MCF 10A (cell line): Measurements from ENCODE around the gene NEAT1. TPM values are rescaled to one million over a fixed set of nuclear protein-coding genes. Genes with fewer than 3 reads are reported as not detected.

Source experiments
- BruUV-seq: library from RNA; stranded (reverse); fragments of 400-500 nt; replicated peaks from 2 replicates; lab custom pipeline; 2021; lab: Mats Ljungman, UMichigan
- CTCF ChIA-PET: fragments of 300-600 bp; sonication (Branson Sonifier 250); formaldehyde crosslinking; extraction: SDS; loops from one replicate; lab custom pipeline; 2021; ENCODE audit warnings: antibody characterized with exemption, inconsistent platforms; lab: Yijun Ruan, JAX
- POLR2A ChIA-PET: fragments of 300-600, 350-650 bp; sonication (Branson Sonifier 250); formaldehyde crosslinking; extraction: SDS; loops from one replicate; lab custom pipeline; 2020; ENCODE audit warnings: antibody characterized with exemption, inconsistent platforms; lab: Yijun Ruan, JAX
- DNase-seq: peaks from one replicate; pipeline ENCODE4 v3.0.0-alpha.2; 2018; ENCODE audit not compliant: unreplicated experiment
- H3K27ac Mint-ChIP-seq: one replicate; pipeline ENCODE4 v1.8.0; 2022; ENCODE audit warnings: mild to moderate bottlenecking, low read depth, mixed read lengths; ENCODE audit not compliant: unreplicated experiment
- H3K27me3 Mint-ChIP-seq: one replicate; pipeline ENCODE4 v1.8.0; 2022; ENCODE audit warnings: mixed read lengths; ENCODE audit not compliant: insufficient read depth, unreplicated experiment
- H3K36me3 Mint-ChIP-seq: one replicate; pipeline ENCODE4 v1.8.0; 2022; ENCODE audit warnings: mild to moderate bottlenecking, moderate library complexity, mixed read lengths; ENCODE audit not compliant: insufficient read depth, unreplicated experiment
- H3K4me1 Mint-ChIP-seq: one replicate; pipeline ENCODE4 v1.8.0; 2022; ENCODE audit warnings: mixed read lengths; ENCODE audit not compliant: insufficient read depth, unreplicated experiment
- H3K4me3 Mint-ChIP-seq: one replicate; pipeline ENCODE4 v1.8.0; 2022; ENCODE audit warnings: mild to moderate bottlenecking, moderate library complexity, mixed read lengths; ENCODE audit not compliant: unreplicated experiment
- H3K9me3 Mint-ChIP-seq: one replicate; pipeline ENCODE4 v1.8.0; 2022; ENCODE audit warnings: mixed read lengths; ENCODE audit not compliant: unreplicated experiment
- intact Hi-C: fragments of 100-400 bp; cut with micrococcal nuclease; formaldehyde crosslinking; loops from 2 replicates; pipeline ENCODE4 v1.14.1; 2022
- total RNA-seq: library from RNA; stranded (reverse); gene quantifications from 2 replicates; pipeline ENCODE4 v1.2.3, GENCODE V29; 2022
- TF ChIP-seq, protein P1 (sequence below): fragments of 200-600 bp; IDR thresholded peaks from one replicate; pipeline ENCODE4 v1.8.0; 2022; ENCODE audit warnings: antibody characterized with exemption, mild to moderate bottlenecking; ENCODE audit not compliant: unreplicated experiment

NEAT1 gene
- total RNA-seq, 1 experiment from 2014 or later: 1,026 TPM

DNA sequence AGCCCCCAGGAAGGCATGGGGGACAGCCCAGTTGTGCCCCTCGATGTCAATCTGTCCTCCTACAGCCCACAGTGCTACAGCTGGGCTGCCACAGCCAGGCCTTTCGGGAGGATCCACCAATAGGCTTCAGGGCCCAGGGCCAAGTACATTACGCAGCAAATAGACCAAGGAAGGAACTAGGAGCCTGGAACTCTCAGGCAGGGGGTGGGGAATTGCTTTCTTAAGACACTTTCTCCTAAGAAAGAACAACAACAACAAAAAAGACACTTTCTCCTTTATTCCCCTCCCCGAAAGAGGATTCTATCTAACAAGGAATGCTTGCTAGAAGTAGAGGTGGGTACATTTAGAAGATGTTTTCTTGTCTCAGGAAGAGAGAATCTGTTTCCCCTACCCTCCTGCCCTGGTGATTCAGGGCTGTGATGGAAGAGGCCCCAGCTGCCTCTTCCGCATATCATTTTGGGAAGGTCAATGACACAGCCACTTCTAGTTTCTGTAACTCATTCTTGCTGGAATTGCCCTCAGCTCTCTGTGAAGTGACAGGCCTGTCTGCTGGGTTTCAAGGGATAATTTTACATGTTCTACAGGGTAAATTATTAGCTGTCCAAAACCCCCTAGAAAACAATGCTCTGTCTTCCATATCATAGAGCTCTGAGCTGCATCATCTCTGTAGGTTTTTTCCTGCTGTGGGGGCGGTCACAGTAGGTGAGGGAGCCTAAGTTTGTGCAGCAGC lies 70.2 kb downstream of the NEAT1 start:
- ChIA-PET POLR2A (interaction anchor here (0.6 to 30.1 kb wide), 21 partner anchors 7 to 182 kb away, joined by 3 to 2994 read pairs (median 7); partner anchors contain the start of genes FAM89B, FRMD8, MALAT1 and NEAT1), CTCF (interaction anchor here (0.6 to 3.1 kb wide), 12 partner anchors 9 to 110 kb away, joined by 3 to 25 read pairs (median 3); no protein-coding TSS in a partner anchor)
- H3K36me3 Mint-ChIP-seq: no peaks in the 10 kb centered on the region
- H3K4me3 Mint-ChIP-seq: peak overlapping the region; percentile 57
- H3K9me3 Mint-ChIP-seq: no peaks in the 10 kb centered on the region
- peaks cover 55% of the 10 kb centered on the region for H3K4me1 Mint-ChIP-seq
- peak overlapping the region; percentile 96 for H3K27ac Mint-ChIP-seq
- DNase-seq: peak; percentile 93
- intact Hi-C loops: no loop called here
- H3K27me3 Mint-ChIP-seq: no peaks in the 10 kb centered on the region
- TF ChIP-seq, protein P1, sequence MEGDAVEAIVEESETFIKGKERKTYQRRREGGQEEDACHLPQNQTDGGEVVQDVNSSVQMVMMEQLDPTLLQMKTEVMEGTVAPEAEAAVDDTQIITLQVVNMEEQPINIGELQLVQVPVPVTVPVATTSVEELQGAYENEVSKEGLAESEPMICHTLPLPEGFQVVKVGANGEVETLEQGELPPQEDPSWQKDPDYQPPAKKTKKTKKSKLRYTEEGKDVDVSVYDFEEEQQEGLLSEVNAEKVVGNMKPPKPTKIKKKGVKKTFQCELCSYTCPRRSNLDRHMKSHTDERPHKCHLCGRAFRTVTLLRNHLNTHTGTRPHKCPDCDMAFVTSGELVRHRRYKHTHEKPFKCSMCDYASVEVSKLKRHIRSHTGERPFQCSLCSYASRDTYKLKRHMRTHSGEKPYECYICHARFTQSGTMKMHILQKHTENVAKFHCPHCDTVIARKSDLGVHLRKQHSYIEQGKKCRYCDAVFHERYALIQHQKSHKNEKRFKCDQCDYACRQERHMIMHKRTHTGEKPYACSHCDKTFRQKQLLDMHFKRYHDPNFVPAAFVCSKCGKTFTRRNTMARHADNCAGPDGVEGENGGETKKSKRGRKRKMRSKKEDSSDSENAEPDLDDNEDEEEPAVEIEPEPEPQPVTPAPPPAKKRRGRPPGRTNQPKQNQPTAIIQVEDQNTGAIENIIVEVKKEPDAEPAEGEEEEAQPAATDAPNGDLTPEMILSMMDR: no peak
- BruUV-seq: no TSS peak

DNA sequence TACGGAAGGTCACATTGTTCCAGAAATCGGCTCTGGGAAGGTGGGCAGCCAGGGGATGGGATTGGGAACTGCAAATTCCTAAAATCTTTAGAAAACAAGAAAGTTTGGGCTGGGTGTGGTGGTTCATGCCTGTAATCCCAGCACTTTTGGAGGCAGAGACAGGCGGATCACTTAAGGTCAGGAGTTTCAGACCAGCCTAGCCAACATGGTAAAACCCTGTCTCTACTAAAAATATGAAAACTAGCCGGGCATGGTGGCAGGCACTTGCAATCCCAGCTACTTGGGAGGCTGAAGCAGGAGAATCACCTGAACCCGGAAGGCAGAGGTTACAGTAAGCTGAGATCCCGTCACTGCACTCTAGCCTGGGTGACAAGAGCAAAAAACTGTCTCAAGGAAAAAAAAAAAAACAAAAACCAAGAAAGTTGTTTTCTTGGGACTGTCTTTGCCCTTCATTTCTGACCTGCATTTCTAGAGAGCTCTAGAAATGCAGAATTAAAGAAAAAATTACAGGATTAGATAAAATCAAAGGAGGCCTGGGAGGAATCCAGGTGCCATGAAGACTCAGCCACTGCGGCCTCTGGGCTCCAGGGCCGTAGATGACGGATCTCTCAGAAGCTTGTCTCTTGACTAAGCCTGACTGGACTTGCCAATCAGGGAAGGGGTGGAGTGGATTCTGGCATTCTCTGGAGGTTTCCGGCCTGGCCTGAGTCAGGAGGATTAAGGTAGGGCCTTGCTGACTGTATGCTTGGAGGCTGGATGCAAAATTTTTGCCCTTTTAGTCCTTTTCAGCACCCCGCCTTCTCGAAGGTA lies 71.0 kb downstream of the NEAT1 start:
- TF ChIP-seq, protein P1: no peak

More for the DNA sequence above, 71.0 kb downstream of the NEAT1 start:
- Mint-ChIP-seq H3K9me3 (no peaks in the 10 kb centered on the region), H3K4me1 (peaks cover 47% of the 10 kb centered on the region), H3K27ac (peak overlapping the region; percentile 96), H3K36me3 (no peaks in the 10 kb centered on the region), H3K4me3 (peak overlapping the region; percentile 57), H3K27me3 (no peaks in the 10 kb centered on the region)
- ChIA-PET CTCF (interaction anchor here (0.6 to 3.1 kb wide), 11 partner anchors 8 to 110 kb away, joined by 3 to 25 read pairs (median 3); no protein-coding TSS in a partner anchor), POLR2A (interaction anchor here (0.6 to 30.1 kb wide), 20 partner anchors 8 to 559 kb away, joined by 3 to 2994 read pairs (median 6); partner anchors contain the start of genes FAU, FRMD8, MALAT1 and NEAT1)
- DNase-seq: peak; percentile 98
- intact Hi-C loops: no loop called here
- BruUV-seq: TSS peak; percentile 30

Other genes with a start within 250 kb of the NEAT1 start
- 111 and 117 TPM in 2 replicates for gene CAPN1, start 240.9 kb upstream of the NEAT1 start, total RNA-seq
- gene POLA2, start 160.8 kb upstream of the NEAT1 start, total RNA-seq: 8.8 and 10.3 TPM in 2 replicates
- 24.5 and 35.0 TPM in 2 replicates for gene CDC42EP2, start 107.9 kb upstream of the NEAT1 start, total RNA-seq
- 83.9 and 86.6 TPM in 2 replicates for gene DPF2, start 88.9 kb upstream of the NEAT1 start, total RNA-seq
- gene TIGD3, start 68.0 kb upstream of the NEAT1 start, total RNA-seq: 0.14 TPM in 1 of 2 replicates, not detected in the other
- 3.9 and 4.9 TPM in 2 replicates for gene SLC25A45, start 40.2 kb upstream of the NEAT1 start, total RNA-seq
- gene FRMD8, start 36.2 kb upstream of the NEAT1 start, total RNA-seq: 18.9 and 21.7 TPM in 2 replicates
- gene MALAT1, start 76.2 kb downstream of the NEAT1 start, total RNA-seq: 10,851 and 12,068 TPM in 2 replicates
- 70.9 and 75.5 TPM in 2 replicates for gene SCYL1, start 102.3 kb downstream of the NEAT1 start, total RNA-seq
- 10.6 and 11.0 TPM in 2 replicates for gene LTBP3, start 135.6 kb downstream of the NEAT1 start, total RNA-seq
- 65.4 and 68.5 TPM in 2 replicates for gene ZNRD2, start 147.7 kb downstream of the NEAT1 start, total RNA-seq
- 16.7 and 21.6 TPM in 2 replicates for gene FAM89B, start 149.7 kb downstream of the NEAT1 start, total RNA-seq
- gene EHBP1L1, start 153.3 kb downstream of the NEAT1 start, total RNA-seq: 31.3 and 40.6 TPM in 2 replicates
- gene KCNK7, start 173.0 kb downstream of the NEAT1 start, total RNA-seq: 0.25 TPM in 1 of 2 replicates, not detected in the other
- gene MAP3K11, start 191.4 kb downstream of the NEAT1 start, total RNA-seq: 35.2 and 39.7 TPM in 2 replicates
- gene PCNX3, start 193.0 kb downstream of the NEAT1 start, total RNA-seq: 40.9 and 45.8 TPM in 2 replicates
- 4.9 TPM in 2 replicates for gene SIPA1, start 215.3 kb downstream of the NEAT1 start, total RNA-seq
- gene RELA, start 240.1 kb downstream of the NEAT1 start, total RNA-seq: 82.1 and 83.0 TPM in 2 replicates